ENCODE results near the gene CIAPIN1.

- no peak for TF ChIP-seq CTCF (IDR thresholded peaks at IDR 0.05)
- no peak for TF ChIP-seq POLR2A (IDR thresholded peaks at IDR 0.05)
These were observed 4.8 kb upstream of the CIAPIN1 start for GRCh38 chr16:57452021-57452420.
